ENCODE measurements around the gene MTARC2. TPM values are rescaled to one million over a fixed set of nuclear protein-coding genes. Genes with fewer than 3 reads are reported as not detected.

Gene MTARC2
- total and polyA plus RNA-seq, 10 of the 15 experiments (the other 5 are each of a cell fraction or from before 2014, with no cell fraction given) = 1.9 to 5.5 (median 3.3) TPM

DNA sequence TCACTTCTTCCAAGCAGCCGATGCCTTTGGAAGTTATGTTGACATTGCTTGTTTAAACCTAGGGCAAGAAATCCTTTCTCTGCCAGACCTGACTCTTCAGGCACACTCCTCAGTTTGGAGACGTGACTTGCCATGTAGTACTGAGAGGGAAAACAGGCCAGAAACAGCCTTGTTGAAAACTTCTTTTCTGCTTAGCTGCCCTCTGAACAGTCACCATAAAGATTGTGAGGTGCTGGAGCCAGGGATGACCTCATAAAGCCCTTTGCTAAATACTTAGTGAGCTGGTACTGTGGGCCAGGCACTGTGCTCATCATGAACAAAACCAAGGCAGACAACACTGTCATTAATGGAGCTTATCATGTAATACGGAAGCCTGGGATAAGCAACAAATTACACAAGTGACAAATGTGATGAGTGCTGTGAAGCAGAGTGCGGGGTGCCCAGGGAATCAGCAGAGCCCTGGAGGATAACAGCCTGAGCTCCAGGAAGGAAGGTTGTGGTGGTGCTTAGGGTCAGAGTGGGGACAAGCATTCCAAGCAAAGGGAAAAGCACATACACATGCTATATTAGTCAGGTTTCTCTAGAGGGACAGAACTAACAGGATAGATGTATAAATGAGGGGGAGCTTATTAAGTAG lies 80.9 kb downstream of the MTARC2 start:
- H3K27me3 ChIP-seq (replicated peaks in 1 of 2; ENCODE audit: control insufficient read depth in 2 of 2, insufficient read depth in 2 of 2, low read length in 1 of 2) = peaks cover 0 to 2% of the 10 kb centered on the region in 2 experiments; a peak in 2 of 4 replicates
- H3K9ac ChIP-seq (ENCODE audit: control insufficient read depth, insufficient read depth, low read length) = no peak overlapping the region
- CTCF ChIA-PET = no interaction called here
- SMC1A ChIA-PET (ENCODE audit: uncharacterized antibody, unreplicated experiment) = no interaction called here
- RAD21 ChIA-PET (ENCODE audit: unreplicated experiment) = no interaction called here
- no peaks in the 10 kb centered on the region for H3K36me3 ChIP-seq (ENCODE audit: control insufficient read depth in 2 of 2, insufficient read depth in 2 of 2, low read length in 1 of 2)
- no peak overlapping the region for H3K27ac ChIP-seq (ENCODE audit: control insufficient read depth, insufficient read depth)
- no TSS peak for BruUV-seq (replicated peaks)
- H3K4me2 ChIP-seq (ENCODE audit: control insufficient read depth, insufficient read depth) = no peak overlapping the region
- FAIRE-seq (no peak), ATAC-seq (no peak), DNase-seq (ENCODE audit: low read depth, low spot score) (no peak)
- TF ChIP-seq SPI1 (IDR thresholded peaks at IDR 0.05; ENCODE audit: borderline replicate concordance, insufficient read depth, low read depth, low read length) = no peak
- TF ChIP-seq, protein P1, sequence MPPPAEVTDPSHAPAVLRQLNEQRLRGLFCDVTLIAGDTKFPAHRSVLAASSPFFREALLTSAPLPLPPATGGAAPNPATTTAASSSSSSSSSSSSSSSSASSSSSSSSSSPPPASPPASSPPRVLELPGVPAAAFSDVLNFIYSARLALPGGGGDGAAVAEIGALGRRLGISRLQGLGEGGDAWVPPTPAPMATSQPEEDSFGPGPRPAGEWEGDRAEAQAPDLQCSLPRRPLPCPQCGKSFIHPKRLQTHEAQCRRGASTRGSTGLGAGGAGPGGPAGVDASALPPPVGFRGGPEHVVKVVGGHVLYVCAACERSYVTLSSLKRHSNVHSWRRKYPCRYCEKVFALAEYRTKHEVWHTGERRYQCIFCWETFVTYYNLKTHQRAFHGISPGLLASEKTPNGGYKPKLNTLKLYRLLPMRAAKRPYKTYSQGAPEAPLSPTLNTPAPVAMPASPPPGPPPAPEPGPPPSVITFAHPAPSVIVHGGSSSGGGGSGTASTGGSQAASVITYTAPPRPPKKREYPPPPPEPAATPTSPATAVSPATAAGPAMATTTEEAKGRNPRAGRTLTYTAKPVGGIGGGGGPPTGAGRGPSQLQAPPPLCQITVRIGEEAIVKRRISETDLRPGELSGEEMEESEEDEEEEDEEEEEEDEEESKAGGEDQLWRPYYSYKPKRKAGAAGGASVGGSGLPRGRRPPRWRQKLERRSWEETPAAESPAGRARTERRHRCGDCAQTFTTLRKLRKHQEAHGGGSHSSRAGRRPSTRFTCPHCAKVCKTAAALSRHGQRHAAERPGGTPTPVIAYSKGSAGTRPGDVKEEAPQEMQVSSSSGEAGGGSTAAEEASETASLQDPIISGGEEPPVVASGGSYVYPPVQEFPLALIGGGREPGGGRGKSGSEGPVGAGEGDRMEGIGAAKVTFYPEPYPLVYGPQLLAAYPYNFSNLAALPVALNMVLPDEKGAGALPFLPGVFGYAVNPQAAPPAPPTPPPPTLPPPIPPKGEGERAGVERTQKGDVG (CRISPR knock-in tag; IDR thresholded peaks at IDR 0.05) = no peak
- no peak for TF ChIP-seq CHD2 (IDR thresholded peaks at IDR 0.05; ENCODE audit: borderline replicate concordance, low read depth, low read length)
- TF ChIP-seq STAT3 (IDR thresholded peaks at IDR 0.05; ENCODE audit: low read depth, low read length) = no peak
- TF ChIP-seq ATF7 (IDR thresholded peaks at IDR 0.05; ENCODE audit: low read depth) = no peak
- no peak for TF ChIP-seq EZH2 (IDR thresholded peaks at IDR 0.05; ENCODE audit: borderline replicate concordance, control insufficient read depth, low read depth, low read length)
- no peak for TF ChIP-seq ZNF24 (IDR thresholded peaks at IDR 0.05)
- no peak for TF ChIP-seq SP1 (IDR thresholded peaks at IDR 0.05; ENCODE audit: low read depth, low read length)
- TF ChIP-seq BHLHE40 (IDR thresholded peaks at IDR 0.05; ENCODE audit: borderline replicate concordance in 1 of 2, low read depth in 2 of 2, low read length in 1 of 2) = no peak
- no peak for TF ChIP-seq HDAC6 (IDR thresholded peaks at IDR 0.05; ENCODE audit: unreplicated experiment)
- TF ChIP-seq, protein P2, sequence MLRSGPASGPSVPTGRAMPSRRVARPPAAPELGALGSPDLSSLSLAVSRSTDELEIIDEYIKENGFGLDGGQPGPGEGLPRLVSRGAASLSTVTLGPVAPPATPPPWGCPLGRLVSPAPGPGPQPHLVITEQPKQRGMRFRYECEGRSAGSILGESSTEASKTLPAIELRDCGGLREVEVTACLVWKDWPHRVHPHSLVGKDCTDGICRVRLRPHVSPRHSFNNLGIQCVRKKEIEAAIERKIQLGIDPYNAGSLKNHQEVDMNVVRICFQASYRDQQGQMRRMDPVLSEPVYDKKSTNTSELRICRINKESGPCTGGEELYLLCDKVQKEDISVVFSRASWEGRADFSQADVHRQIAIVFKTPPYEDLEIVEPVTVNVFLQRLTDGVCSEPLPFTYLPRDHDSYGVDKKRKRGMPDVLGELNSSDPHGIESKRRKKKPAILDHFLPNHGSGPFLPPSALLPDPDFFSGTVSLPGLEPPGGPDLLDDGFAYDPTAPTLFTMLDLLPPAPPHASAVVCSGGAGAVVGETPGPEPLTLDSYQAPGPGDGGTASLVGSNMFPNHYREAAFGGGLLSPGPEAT (IDR thresholded peaks at IDR 0.05; ENCODE audit: low read depth) = no peak
- TF ChIP-seq SMC3 (IDR thresholded peaks at IDR 0.05; ENCODE audit: borderline replicate concordance, low read length) = no peak
- no peak for TF ChIP-seq IKZF2 (IDR thresholded peaks at IDR 0.05)
- no peaks in the 10 kb centered on the region for H3K9me3 ChIP-seq (replicated peaks; ENCODE audit: control insufficient read depth, insufficient read depth, low read length)
- H4K20me1 ChIP-seq (ENCODE audit: control insufficient read depth, insufficient read depth) = no peaks in the 10 kb centered on the region
- H3K4me3 ChIP-seq = no peak overlapping the region
- H2AFZ ChIP-seq (ENCODE audit: control insufficient read depth, low read depth, low read length) = no peak overlapping the region
- POLR2A ChIA-PET = no interaction called here
- in situ Hi-C loops (cut with MboI) = no loop called here
- H3K4me1 ChIP-seq (ENCODE audit: control insufficient read depth, insufficient read depth, low read length) = no peaks in the 10 kb centered on the region
- intact Hi-C loops (cut with micrococcal nuclease; ENCODE audit: unreplicated experiment) = no loop called here
- WGBS (ENCODE audit: insufficient coverage, insufficient replicate concordance, low lambda C conversion rate, missing lambda C conversion rate) = 43% methylated on average over 4 of the region's 4 CpGs
- no peaks in the 10 kb centered on the region for H3K79me2 ChIP-seq (ENCODE audit: control insufficient read depth, insufficient read depth, low read length)

All from GM12878 (cell line).